ENCODE measurements around the gene ARHGAP6. TPM values are rescaled to one million over a fixed set of nuclear protein-coding genes. Genes with fewer than 3 reads are reported as not detected.

Gene ARHGAP6
- total RNA-seq, 1 experiment from 2014 or later, result 0.50 TPM

- intact Hi-C loops (cut with micrococcal nuclease; ENCODE audit: unreplicated experiment), result no loop called here
- no TSS peak for BruUV-seq (replicated peaks)
- Mint-ChIP-seq H3K4me3 (ENCODE audit: unreplicated experiment) (no peak overlapping the region), H3K9me3 (ENCODE audit: unreplicated experiment) (peaks cover 10% of the 10 kb centered on the region), H3K27ac (ENCODE audit: unreplicated experiment) (peak overlapping the region; percentile 26), H3K4me1 (ENCODE audit: low read depth, unreplicated experiment) (peaks cover 17% of the 10 kb centered on the region), H3K27me3 (ENCODE audit: insufficient read depth, unreplicated experiment) (no peaks in the 10 kb centered on the region), H3K36me3 (ENCODE audit: insufficient read depth, unreplicated experiment) (no peaks in the 10 kb centered on the region)
- H3K4me3 ChIP-seq (ENCODE audit: low read depth, low read length), result no peak overlapping the region
- no peaks in the 10 kb centered on the region for H3K9me3 ChIP-seq
- ChIA-PET POLR2A (interaction anchor here (0.7 kb wide), 1 partner anchor 74 kb away, joined by 3 read pairs; no protein-coding TSS in a partner anchor), CTCF (no interaction called here)
- H3K4me1 ChIP-seq, result peaks cover 32% of the 10 kb centered on the region
- no peaks in the 10 kb centered on the region for H3K27me3 ChIP-seq (replicated peaks; ENCODE audit: control insufficient read depth, insufficient read depth, low read length)
- DNase-seq, result no peak
- H3K36me3 ChIP-seq (ENCODE audit: control insufficient read depth, insufficient read depth, low read length), result no peaks in the 10 kb centered on the region
- no peak for TF ChIP-seq CTCF (IDR thresholded peaks at IDR 0.05; ENCODE audit: insufficient read depth in 1 of 2, low read depth in 1 of 2, low read length in 1 of 2, severe bottlenecking in 1 of 2, unreplicated experiment in 1 of 2)
Measured at GRCh38 chrX:11465648-11466411, 199.9 kb downstream of the ARHGAP6 start.

- no TSS peak for BruUV-seq (replicated peaks)
- no peaks in the 10 kb centered on the region for H3K36me3 ChIP-seq (ENCODE audit: control insufficient read depth, insufficient read depth, low read length)
- H3K4me3 Mint-ChIP-seq (ENCODE audit: unreplicated experiment), result peak overlapping the region; percentile 33
- TF ChIP-seq CTCF (IDR thresholded peaks at IDR 0.05; ENCODE audit: insufficient read depth in 1 of 2, low read depth in 1 of 2, low read length in 1 of 2, severe bottlenecking in 1 of 2, unreplicated experiment in 1 of 2), result no peak
- H3K9me3 ChIP-seq, result no peaks in the 10 kb centered on the region
- no peaks in the 10 kb centered on the region for H3K36me3 Mint-ChIP-seq (ENCODE audit: insufficient read depth, unreplicated experiment)
- POLR2A ChIA-PET, result no interaction called here
- no peaks in the 10 kb centered on the region for H3K27me3 ChIP-seq (replicated peaks; ENCODE audit: control insufficient read depth, insufficient read depth, low read length)
- DNase-seq, result no peak
- peaks cover 17% of the 10 kb centered on the region for H3K4me1 Mint-ChIP-seq (ENCODE audit: low read depth, unreplicated experiment)
- peaks cover 10% of the 10 kb centered on the region for H3K9me3 Mint-ChIP-seq (ENCODE audit: unreplicated experiment)
- no peak overlapping the region for H3K4me3 ChIP-seq (ENCODE audit: low read depth, low read length)
- H3K27me3 Mint-ChIP-seq (ENCODE audit: insufficient read depth, unreplicated experiment), result no peaks in the 10 kb centered on the region
- CTCF ChIA-PET, result no interaction called here
- intact Hi-C loops (cut with micrococcal nuclease; ENCODE audit: unreplicated experiment), result no loop called here
- H3K4me1 ChIP-seq, result peaks cover 40% of the 10 kb centered on the region
- peak overlapping the region; percentile 21 for H3K27ac Mint-ChIP-seq (ENCODE audit: unreplicated experiment)
Measured at GRCh38 chrX:11464836-11465463, 200.8 kb downstream of the ARHGAP6 start.

- Histone ChIP-seq H3K36me3 (ENCODE audit: control insufficient read depth, insufficient read depth, low read length) (no peaks in the 10 kb centered on the region), H3K4me3 (ENCODE audit: low read depth, low read length) (no peak overlapping the region), H3K27me3 (replicated peaks; ENCODE audit: control insufficient read depth, insufficient read depth, low read length) (no peaks in the 10 kb centered on the region), H3K9me3 (no peaks in the 10 kb centered on the region), H3K4me1 (peaks cover 44% of the 10 kb centered on the region)
- peak overlapping the region; percentile 21 for H3K27ac Mint-ChIP-seq (ENCODE audit: unreplicated experiment)
- peaks cover 10% of the 10 kb centered on the region for H3K9me3 Mint-ChIP-seq (ENCODE audit: unreplicated experiment)
- peaks cover 17% of the 10 kb centered on the region for H3K4me1 Mint-ChIP-seq (ENCODE audit: low read depth, unreplicated experiment)
- no peaks in the 10 kb centered on the region for H3K27me3 Mint-ChIP-seq (ENCODE audit: insufficient read depth, unreplicated experiment)
- CTCF ChIA-PET, result interaction anchor here (0.6 kb wide), 1 partner anchor 13 kb away, joined by 3 read pairs; no protein-coding TSS in a partner anchor
- POLR2A ChIA-PET, result no interaction called here
- no peaks in the 10 kb centered on the region for H3K36me3 Mint-ChIP-seq (ENCODE audit: insufficient read depth, unreplicated experiment)
- BruUV-seq (replicated peaks), result no TSS peak
- DNase-seq, result no peak
- no peak for TF ChIP-seq CTCF (IDR thresholded peaks at IDR 0.05; ENCODE audit: insufficient read depth in 1 of 2, low read depth in 1 of 2, low read length in 1 of 2, severe bottlenecking in 1 of 2, unreplicated experiment in 1 of 2)
- intact Hi-C loops (cut with micrococcal nuclease; ENCODE audit: unreplicated experiment), result no loop called here
- no peak overlapping the region for H3K4me3 Mint-ChIP-seq (ENCODE audit: unreplicated experiment)
Measured at GRCh38 chrX:11464380-11464779, 201.3 kb downstream of the ARHGAP6 start.
